Measurements from ENCODE around the gene SUMO3.

DNA sequence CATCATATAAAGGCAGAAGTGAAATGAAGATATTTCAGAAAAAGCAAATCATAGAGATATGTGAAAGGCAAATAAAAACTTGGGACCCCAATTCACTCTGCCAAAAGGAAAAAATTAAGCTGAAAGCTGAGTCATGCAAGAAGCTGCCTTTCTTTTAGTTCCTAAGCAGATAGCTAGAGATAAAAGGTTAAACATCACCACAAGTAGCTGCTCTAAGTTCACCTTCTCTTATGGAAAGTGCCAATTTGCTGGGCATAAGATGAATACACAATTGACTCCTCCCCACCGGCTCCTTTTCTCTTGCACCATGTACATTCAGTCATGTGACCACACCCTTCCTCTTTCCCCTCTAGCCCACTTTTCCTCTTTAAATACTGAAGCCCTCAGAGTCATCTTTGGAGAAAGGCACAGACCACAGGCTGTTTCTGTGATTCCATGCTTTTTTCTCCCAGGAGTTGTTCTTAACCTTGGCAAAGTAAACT lies 5.4 kb upstream of the SUMO3 start:
- TF ChIP-seq POLR2A (IDR thresholded peaks at IDR 0.05), result no peak
- TF ChIP-seq EP300 (IDR thresholded peaks at IDR 0.05), result no peak
